ENCODE measurements around the gene PCDHGB6. TPM values are rescaled to one million over a fixed set of nuclear protein-coding genes. Genes with fewer than 3 reads are reported as not detected.

Gene PCDHGB6
- total RNA-seq, 1 experiment from 2014 or later, result 6.0 TPM

DNA sequence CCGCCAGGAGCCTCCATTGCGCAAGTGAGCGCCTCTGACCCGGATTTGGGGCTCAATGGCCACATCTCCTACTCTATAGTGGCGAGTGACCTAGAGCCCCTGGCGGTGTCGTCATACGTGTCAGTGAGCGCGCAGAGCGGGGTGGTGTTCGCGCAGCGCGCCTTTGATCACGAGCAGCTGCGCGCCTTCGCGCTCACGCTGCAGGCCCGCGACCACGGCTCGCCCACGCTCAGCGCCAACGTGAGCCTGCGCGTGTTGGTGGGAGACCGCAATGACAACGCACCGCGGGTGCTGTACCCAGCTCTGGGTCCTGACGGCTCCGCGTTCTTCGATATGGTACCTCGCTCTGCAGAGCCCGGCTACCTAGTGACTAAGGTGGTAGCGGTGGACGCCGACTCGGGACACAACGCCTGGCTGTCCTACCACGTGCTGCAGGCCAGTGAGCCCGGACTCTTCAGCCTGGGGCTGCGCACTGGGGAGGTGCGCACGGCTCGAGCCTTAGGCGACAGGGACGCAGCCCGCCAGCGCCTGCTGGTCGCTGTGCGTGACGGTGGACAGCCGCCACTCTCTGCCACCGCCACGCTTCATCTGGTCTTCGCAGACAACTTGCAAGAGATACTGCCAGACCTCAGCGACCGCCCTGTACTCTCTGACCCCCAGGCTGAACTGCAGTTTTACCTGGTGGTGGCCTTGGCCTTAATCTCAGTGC lies 1.9 kb downstream of the PCDHGB6 start:
- H3K23me2 ChIP-seq (ENCODE audit: insufficient read length, low read depth, low read length, poor library complexity, severe bottlenecking), result peaks cover 5% of the 10 kb centered on the region
- H3K9ac ChIP-seq (ENCODE audit: extremely low read depth, insufficient read length, low read length), result no peak overlapping the region
- Mint-ChIP-seq H3K4me3 (no peak overlapping the region), H3K27ac (no peak overlapping the region), H3K9me3 (peaks cover 28 to 36% of the 10 kb centered on the region in 2 experiments), H3K36me3 (ENCODE audit: insufficient read depth in 1 of 3, low read depth in 3 of 3) (peaks cover 19 to 35% (median 29%) of the 10 kb centered on the region in 3 experiments), H3K27me3 (ENCODE audit: low read depth) (peaks cover 25% of the 10 kb centered on the region), H3K4me1 (peaks cover 12 to 14% of the 10 kb centered on the region in 2 experiments)
- H2BK20ac ChIP-seq (ENCODE audit: low read depth, low read length, poor library complexity, severe bottlenecking), result no peak overlapping the region
- no peak overlapping the region for H2BK5ac ChIP-seq (ENCODE audit: insufficient read length, low read length)
- TF ChIP-seq, protein P1, sequence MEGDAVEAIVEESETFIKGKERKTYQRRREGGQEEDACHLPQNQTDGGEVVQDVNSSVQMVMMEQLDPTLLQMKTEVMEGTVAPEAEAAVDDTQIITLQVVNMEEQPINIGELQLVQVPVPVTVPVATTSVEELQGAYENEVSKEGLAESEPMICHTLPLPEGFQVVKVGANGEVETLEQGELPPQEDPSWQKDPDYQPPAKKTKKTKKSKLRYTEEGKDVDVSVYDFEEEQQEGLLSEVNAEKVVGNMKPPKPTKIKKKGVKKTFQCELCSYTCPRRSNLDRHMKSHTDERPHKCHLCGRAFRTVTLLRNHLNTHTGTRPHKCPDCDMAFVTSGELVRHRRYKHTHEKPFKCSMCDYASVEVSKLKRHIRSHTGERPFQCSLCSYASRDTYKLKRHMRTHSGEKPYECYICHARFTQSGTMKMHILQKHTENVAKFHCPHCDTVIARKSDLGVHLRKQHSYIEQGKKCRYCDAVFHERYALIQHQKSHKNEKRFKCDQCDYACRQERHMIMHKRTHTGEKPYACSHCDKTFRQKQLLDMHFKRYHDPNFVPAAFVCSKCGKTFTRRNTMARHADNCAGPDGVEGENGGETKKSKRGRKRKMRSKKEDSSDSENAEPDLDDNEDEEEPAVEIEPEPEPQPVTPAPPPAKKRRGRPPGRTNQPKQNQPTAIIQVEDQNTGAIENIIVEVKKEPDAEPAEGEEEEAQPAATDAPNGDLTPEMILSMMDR (conservative IDR thresholded peaks at IDR 0.05), result no peak
- H2AFZ ChIP-seq (ENCODE audit: low read length), result no peak overlapping the region
- no peak overlapping the region for H2BK12ac ChIP-seq (ENCODE audit: insufficient read length, low read depth, low read length)
- no peak overlapping the region for H4K5ac ChIP-seq (ENCODE audit: insufficient read length, low read depth, low read length)
- H2BK120ac ChIP-seq (ENCODE audit: low read depth, low read length, poor library complexity, severe bottlenecking), result no peak overlapping the region
- no peak overlapping the region for H3K27ac ChIP-seq (ENCODE audit: insufficient read length, low read depth, low read length)
- H3K4me2 ChIP-seq (ENCODE audit: insufficient read depth, insufficient read length, low read length), result no peak overlapping the region
- WGBS (ENCODE audit: extremely low coverage, insufficient read length, low lambda C conversion rate), result no CpG with 5 or more reads among the region's 64 CpGs
- H3K79me2 ChIP-seq (ENCODE audit: insufficient read depth, low read length), result no peaks in the 10 kb centered on the region
- H3K23ac ChIP-seq (ENCODE audit: insufficient read length, low read depth, low read length), result no peak overlapping the region
- H3K79me1 ChIP-seq (ENCODE audit: insufficient read depth, low read depth, low read length, poor library complexity, severe bottlenecking), result no peaks in the 10 kb centered on the region
- no peak overlapping the region for H3K4ac ChIP-seq (ENCODE audit: low read depth, low read length)
- no peak for DNase-seq
- H3K14ac ChIP-seq (ENCODE audit: insufficient read depth, low read length), result no peak overlapping the region; the same call in 1 of the 2 replicates
- H4K91ac ChIP-seq (ENCODE audit: insufficient read length, low read depth, low read length), result no peak overlapping the region
- no peaks in the 10 kb centered on the region for H4K20me1 ChIP-seq (ENCODE audit: control insufficient read depth, insufficient read depth, insufficient read length)
- H3K9me3 ChIP-seq (ENCODE audit: control insufficient read depth, low read depth, low read length), result no peaks in the 10 kb centered on the region
- H2BK15ac ChIP-seq (ENCODE audit: low read depth, low read length), result no peak overlapping the region
- no peaks in the 10 kb centered on the region for H3K4me1 ChIP-seq (ENCODE audit: insufficient read depth, low read length)
- no peak overlapping the region for H2AK5ac ChIP-seq (ENCODE audit: insufficient read length, low read length)
- H3K27me3 ChIP-seq (ENCODE audit: insufficient read depth, low read length), result no peaks in the 10 kb centered on the region; the same call in 1 of the 2 replicates
- H3K56ac ChIP-seq (ENCODE audit: insufficient read length, low read depth, low read length), result no peak overlapping the region
- H3T11ph ChIP-seq (ENCODE audit: low read length), result no peak overlapping the region
- H3K18ac ChIP-seq (ENCODE audit: insufficient read length, low read depth, low read length), result no peak overlapping the region
- H4K8ac ChIP-seq (replicated peaks; ENCODE audit: insufficient read length, low read depth, low read length), result no peak overlapping the region
